Activated naive CD8-positive, alpha-beta T cell treated with anti-CD3 and anti-CD28 coated beads, Interleukin-2, amount 10 ng/mL, durations not matched to agents 7 days and 5 days (primary cell): ENCODE results near the gene TGIF2. TPM values are rescaled to one million over a fixed set of nuclear protein-coding genes. Genes with fewer than 3 reads are reported as not detected.

ENCODE experiments used
- ATAC-seq: fragments of 150-1000 bp; cut with Tn5 transposase; one replicate; pipeline ENCODE4 v1.10.0; 2021; ENCODE audit warnings: low read depth, moderate library complexity
- POLR2A ChIA-PET: fragments of 350-600 bp; sonication (Branson Sonifier 250); formaldehyde crosslinking; loops from one replicate; lab custom pipeline; 2021; ENCODE audit warnings: antibody characterized with exemption; lab: Charles Lee
- DNase-seq: peaks from one replicate; pipeline ENCODE4 v3.0.0; 2021
- H3K27ac Mint-ChIP-seq: one replicate; pipeline ENCODE4 v1.8.0; 2022; ENCODE audit warnings: mild to moderate bottlenecking, mixed read lengths
- H3K27me3 Mint-ChIP-seq: one replicate; pipeline ENCODE4 v1.8.0; 2022; ENCODE audit warnings: mild to moderate bottlenecking, moderate library complexity, mixed read lengths
- H3K36me3 Mint-ChIP-seq: one replicate; pipeline ENCODE4 v1.8.0; 2021; ENCODE audit warnings: mild to moderate bottlenecking, mixed read lengths
- H3K4me1 Mint-ChIP-seq: one replicate; pipeline ENCODE4 v1.8.0; 2021; ENCODE audit warnings: mixed read lengths
- H3K4me3 Mint-ChIP-seq: one replicate; pipeline ENCODE4 v1.8.0; 2022; ENCODE audit warnings: mild to moderate bottlenecking, moderate library complexity, mixed read lengths
- H3K9me3 Mint-ChIP-seq: one replicate; pipeline ENCODE4 v1.8.0; 2021; ENCODE audit warnings: mixed read lengths
- total RNA-seq, 2 experiments: library from RNA; stranded (reverse); gene quantifications; one replicate each; pipeline ENCODE4 v1.2.3, GENCODE V29; 2021

TGIF2 gene
- total RNA-seq, 2 experiments from 2014 or later, result 32.2 to 33.1 TPM

- ATAC-seq (no peak), DNase-seq (no peak)
- Mint-ChIP-seq H3K36me3 (peaks cover 48% of the 10 kb centered on the region), H3K4me1 (peaks cover 36% of the 10 kb centered on the region), H3K27ac (peak overlapping the region; percentile 81), H3K27me3 (no peaks in the 10 kb centered on the region), H3K9me3 (no peaks in the 10 kb centered on the region), H3K4me3 (peak overlapping the region; percentile 51)
- POLR2A ChIA-PET, result interaction anchor here (0.8 to 6.1 kb wide), 3 partner anchors 10 to 258 kb away, joined by 3 to 90 read pairs (median 3); partner anchors contain the start of gene DSN1
These were observed 68.1 kb downstream of the TGIF2 start for GRCh38 chr20:36641506-36641843.

- Mint-ChIP-seq H3K36me3 (peaks cover 44% of the 10 kb centered on the region), H3K27me3 (no peaks in the 10 kb centered on the region), H3K9me3 (no peaks in the 10 kb centered on the region), H3K4me1 (peaks cover 39% of the 10 kb centered on the region), H3K27ac (peak overlapping the region; percentile 98), H3K4me3 (peak overlapping the region; percentile 98)
- no peak for ATAC-seq
- POLR2A ChIA-PET, result interaction anchor here (0.6 to 6.1 kb wide), 7 partner anchors 11 to 258 kb away, joined by 3 to 90 read pairs (median 5); partner anchors contain the start of genes DSN1, RAB5IF and TGIF2
- DNase-seq, result no peak
These were observed 68.7 kb downstream of the TGIF2 start for GRCh38 chr20:36642136-36642535.

Other genes starting within 250 kb of the TGIF2 start
- under 1 TPM; 0.51 to 0.61 TPM for gene MYL9, start 32.1 kb upstream of the TGIF2 start, total RNA-seq
- gene RAB5IF, start 32.2 kb downstream of the TGIF2 start, total RNA-seq, result 10 to 100 TPM; 73.1 to 76.1 TPM
- gene SLA2, start 72.6 kb downstream of the TGIF2 start, total RNA-seq, result 100 to 1,000 TPM; 103 TPM
- 10 to 100 TPM; 34.3 to 35.5 TPM for gene NDRG3, start 172.5 kb downstream of the TGIF2 start, total RNA-seq
- 10 to 100 TPM; 32.2 to 32.4 TPM for gene DSN1, start 200.2 kb downstream of the TGIF2 start, total RNA-seq